Tibial artery (tissue), 4 donors: Measurements from ENCODE around the gene ARHGEF25.
"Not testable (repeated sequence)": the region's sequence is repeated elsewhere in the genome, so short reads cannot be mapped to it uniquely, and the experiment has no call there.

Experiments used
- DNase-seq, 2 donors: peaks; one replicate each; pipeline ENCODE4 v3.0.0-alpha.2; 2019
- H3K27ac ChIP-seq, 2 donors: fragments of 200-600 bp; sonication (generic) in 1 of 2; 1 replicate in 1 of 2; 2 replicates in 1 of 2; pipeline ENCODE4 v1.5.1; 2018 to 2019; ENCODE audit warnings: mild to moderate bottlenecking in 1 of 2
- H3K27me3 ChIP-seq, 2 donors: fragments of 200-600 bp; sonication (generic) in 1 of 2; one replicate each; pipeline versions ENCODE4 v1.5.1 to v1.6.0; 2016 to 2019
- H3K36me3 ChIP-seq, 3 donors: fragments of 200-600 bp; sonication (generic) in 2 of 3; one replicate each; pipeline ENCODE4 v1.5.1; 2016 to 2019; ENCODE audit warnings: mild to moderate bottlenecking in 2 of 3
- H3K4me1 ChIP-seq, 4 donors: fragments of 200-600 bp; sonication (generic) in 2 of 4; 1 replicate in 3 of 4; 2 replicates in 1 of 4; pipeline ENCODE4 v1.5.1; 2016 to 2019
- H3K4me3 ChIP-seq, 2 donors: fragments of 200-600 bp; sonication (generic) in 1 of 2; 1 replicate in 1 of 2; 2 replicates in 1 of 2; pipeline ENCODE4 v1.5.1; 2018 to 2019; ENCODE audit warnings: mild to moderate bottlenecking in 2 of 2
- H3K9me3 ChIP-seq, 3 donors: fragments of 200-600 bp; sonication (generic) in 1 of 3; one replicate each; pipeline ENCODE4 v1.5.1; 2016 to 2019
- CTCF ChIP-seq, 2 experiments: fragments of 200-600 bp in 1 of 2; fragments of 450-650 bp in 1 of 2; IDR thresholded peaks; one replicate each; pipeline ENCODE4 v1.5.1; 2017 to 2019; ENCODE audit warnings: antibody characterized with exemption in 2 of 2, mild to moderate bottlenecking in 1 of 2, moderate library complexity in 1 of 2
- intact Hi-C: fragments of 100-400 bp; cut with DNase I; formaldehyde crosslinking; loops from one replicate; pipeline ENCODE4 v1.15.0; 2023; ENCODE audit warnings: low total_unique reads

Gene ARHGEF25

GRCh38 chr12:57655541-57656240, 44.5 kb downstream of the ARHGEF25 start:
- H3K36me3 ChIP-seq, result no peaks in the 10 kb centered on the region
- intact Hi-C loops, result no loop called here
- TF ChIP-seq CTCF (IDR thresholded peaks at IDR 0.05), result no peak
- H3K4me3 ChIP-seq, result no peak overlapping the region
- H3K27me3 ChIP-seq, result peaks cover 0 to 7% of the 10 kb centered on the region in 2 donors
- no peaks in the 10 kb centered on the region for H3K9me3 ChIP-seq
- H3K4me1 ChIP-seq, result no peaks in the 10 kb centered on the region
- DNase-seq, result no peak
- H3K27ac ChIP-seq, result no peak overlapping the region

- H3K27ac ChIP-seq, H3K4me3 ChIP-seq, intact Hi-C loops, H3K27me3 ChIP-seq, H3K9me3 ChIP-seq, DNase-seq, H3K36me3 ChIP-seq, H3K4me1 ChIP-seq: not testable (repeated sequence)
These were observed 45.2 kb downstream of the ARHGEF25 start for GRCh38 chr12:57656408-57656807.

GRCh38 chr12:57657744-57658143, 46.5 kb downstream of the ARHGEF25 start:
- TF ChIP-seq CTCF (IDR thresholded peaks at IDR 0.05), result no peak
- intact Hi-C loops, result no loop called here

GRCh38 chr12:57658890-57659289, 47.7 kb downstream of the ARHGEF25 start:
- Histone ChIP-seq H3K36me3 (no peaks in the 10 kb centered on the region), H3K4me3 (no peak overlapping the region), H3K27ac (no peak overlapping the region), H3K27me3 (peaks cover 0 to 7% of the 10 kb centered on the region in 2 donors), H3K4me1 (no peaks in the 10 kb centered on the region), H3K9me3 (no peaks in the 10 kb centered on the region)
- no peak for TF ChIP-seq CTCF (IDR thresholded peaks at IDR 0.05)
- intact Hi-C loops, result no loop called here
- DNase-seq, result no peak

More at GRCh38 chr12:57657744-57658143, 46.5 kb downstream of the ARHGEF25 start:
- no peaks in the 10 kb centered on the region for H3K4me1 ChIP-seq
- no peak overlapping the region for H3K4me3 ChIP-seq
- H3K36me3 ChIP-seq, result no peaks in the 10 kb centered on the region
- H3K27ac ChIP-seq, result no peak overlapping the region
- peaks cover 0 to 7% of the 10 kb centered on the region in 2 donors for H3K27me3 ChIP-seq
- no peak for DNase-seq
- no peaks in the 10 kb centered on the region for H3K9me3 ChIP-seq

- intact Hi-C loops, result no loop called here
- Histone ChIP-seq H3K4me3 (no peak overlapping the region), H3K36me3 (no peaks in the 10 kb centered on the region), H3K9me3 (no peaks in the 10 kb centered on the region), H3K27me3 (no peaks in the 10 kb centered on the region), H3K27ac (no peak overlapping the region), H3K4me1 (no peaks in the 10 kb centered on the region)
- TF ChIP-seq CTCF (IDR thresholded peaks at IDR 0.05), result no peak
- no peak for DNase-seq
These were observed 50.1 kb downstream of the ARHGEF25 start for GRCh38 chr12:57661376-57661775.

GRCh38 chr12:57665066-57665820, 54.0 kb downstream of the ARHGEF25 start:
- H3K4me1 ChIP-seq, H3K36me3 ChIP-seq, intact Hi-C loops, H3K27me3 ChIP-seq, H3K27ac ChIP-seq, H3K9me3 ChIP-seq, DNase-seq, H3K4me3 ChIP-seq: not testable (repeated sequence)
